Endothelial cell (in vitro differentiated cells): ENCODE data around the gene ICAM3. TPM values are rescaled to one million over a fixed set of nuclear protein-coding genes. Genes with fewer than 3 reads are reported as not detected.
"Not testable (repeated sequence)": the region's sequence is repeated elsewhere in the genome, so short reads cannot be mapped to it uniquely, and the experiment has no call there.

Experiments used
- DNase-seq: peaks from one replicate; pipeline ENCODE4 v3.0.0; 2021; ENCODE audit warnings: low spot score
- H3K27ac Mint-ChIP-seq: one replicate; pipeline ENCODE4 v1.8.0; 2021; ENCODE audit warnings: mixed read lengths, inconsistent platforms; ENCODE audit not compliant: unreplicated experiment
- H3K27me3 Mint-ChIP-seq: one replicate; pipeline ENCODE4 v1.8.0; 2021; ENCODE audit warnings: mild to moderate bottlenecking, moderate library complexity, mixed read lengths, inconsistent platforms; ENCODE audit not compliant: unreplicated experiment
- H3K36me3 Mint-ChIP-seq: one replicate; pipeline ENCODE4 v1.8.0; 2021; ENCODE audit warnings: mild to moderate bottlenecking, low read depth, mixed read lengths, inconsistent platforms; ENCODE audit not compliant: unreplicated experiment
- H3K4me1 Mint-ChIP-seq: one replicate; pipeline ENCODE4 v1.8.0; 2021; ENCODE audit warnings: mild to moderate bottlenecking, mixed read lengths, inconsistent platforms; ENCODE audit not compliant: unreplicated experiment
- H3K4me3 Mint-ChIP-seq: one replicate; pipeline ENCODE4 v1.8.0; 2021; ENCODE audit warnings: mild to moderate bottlenecking, mixed read lengths, inconsistent platforms; ENCODE audit not compliant: unreplicated experiment
- H3K9me3 Mint-ChIP-seq: one replicate; pipeline ENCODE4 v1.8.0; 2021; ENCODE audit warnings: mixed read lengths, inconsistent platforms; ENCODE audit not compliant: unreplicated experiment
- total RNA-seq: library from RNA; stranded (reverse); fragmentation: NEBNext Ultra II Directional; extraction: Animal tissue kit (Norgen Biotek cat#: 25700); gene quantifications from one replicate; pipeline ENCODE4 v1.2.1, GENCODE V29; 2021; ENCODE audit not compliant: unreplicated experiment
- TF ChIP-seq, protein P1 (sequence below): fragments of 200-600 bp; sonication (generic); IDR thresholded peaks from one replicate; pipeline ENCODE4 v1.5.0; 2021; ENCODE audit warnings: antibody characterized with exemption; ENCODE audit not compliant: unreplicated experiment

The ICAM3 gene
- total RNA-seq, 1 donor from 2014 or later = 24.9 TPM

DNA sequence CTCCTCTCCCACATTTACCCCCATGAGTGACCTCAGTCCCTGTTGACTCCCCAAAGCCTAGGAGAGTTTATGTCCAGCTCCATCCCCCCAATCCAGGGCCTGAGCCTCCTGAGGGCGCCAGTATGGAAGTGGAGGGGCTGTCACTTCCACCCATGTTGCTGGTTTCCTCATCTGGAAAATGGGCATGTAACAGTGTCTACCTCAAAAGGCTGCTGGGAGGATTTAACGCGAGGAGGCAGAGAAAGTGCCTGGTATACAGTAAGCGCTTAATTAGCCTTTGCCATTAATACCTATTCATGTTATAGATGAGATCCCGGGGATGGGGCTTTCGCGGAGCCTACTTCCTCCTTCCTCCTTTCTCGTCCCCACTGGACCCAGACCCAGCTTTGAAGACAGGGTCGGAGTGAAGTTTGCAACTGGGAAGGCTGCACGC is 40.5 kb upstream of the ICAM3 start:
- TF ChIP-seq, protein P1, sequence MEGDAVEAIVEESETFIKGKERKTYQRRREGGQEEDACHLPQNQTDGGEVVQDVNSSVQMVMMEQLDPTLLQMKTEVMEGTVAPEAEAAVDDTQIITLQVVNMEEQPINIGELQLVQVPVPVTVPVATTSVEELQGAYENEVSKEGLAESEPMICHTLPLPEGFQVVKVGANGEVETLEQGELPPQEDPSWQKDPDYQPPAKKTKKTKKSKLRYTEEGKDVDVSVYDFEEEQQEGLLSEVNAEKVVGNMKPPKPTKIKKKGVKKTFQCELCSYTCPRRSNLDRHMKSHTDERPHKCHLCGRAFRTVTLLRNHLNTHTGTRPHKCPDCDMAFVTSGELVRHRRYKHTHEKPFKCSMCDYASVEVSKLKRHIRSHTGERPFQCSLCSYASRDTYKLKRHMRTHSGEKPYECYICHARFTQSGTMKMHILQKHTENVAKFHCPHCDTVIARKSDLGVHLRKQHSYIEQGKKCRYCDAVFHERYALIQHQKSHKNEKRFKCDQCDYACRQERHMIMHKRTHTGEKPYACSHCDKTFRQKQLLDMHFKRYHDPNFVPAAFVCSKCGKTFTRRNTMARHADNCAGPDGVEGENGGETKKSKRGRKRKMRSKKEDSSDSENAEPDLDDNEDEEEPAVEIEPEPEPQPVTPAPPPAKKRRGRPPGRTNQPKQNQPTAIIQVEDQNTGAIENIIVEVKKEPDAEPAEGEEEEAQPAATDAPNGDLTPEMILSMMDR = no peak
- H3K36me3 Mint-ChIP-seq = peaks cover 20% of the 10 kb centered on the region
- peak overlapping the region; percentile 18 for H3K27ac Mint-ChIP-seq
- H3K4me1 Mint-ChIP-seq = peaks cover 14% of the 10 kb centered on the region
- DNase-seq = no peak
- peak overlapping the region; percentile 96 for H3K4me3 Mint-ChIP-seq
- H3K27me3 Mint-ChIP-seq = no peaks in the 10 kb centered on the region
- H3K9me3 Mint-ChIP-seq = no peaks in the 10 kb centered on the region

DNA sequence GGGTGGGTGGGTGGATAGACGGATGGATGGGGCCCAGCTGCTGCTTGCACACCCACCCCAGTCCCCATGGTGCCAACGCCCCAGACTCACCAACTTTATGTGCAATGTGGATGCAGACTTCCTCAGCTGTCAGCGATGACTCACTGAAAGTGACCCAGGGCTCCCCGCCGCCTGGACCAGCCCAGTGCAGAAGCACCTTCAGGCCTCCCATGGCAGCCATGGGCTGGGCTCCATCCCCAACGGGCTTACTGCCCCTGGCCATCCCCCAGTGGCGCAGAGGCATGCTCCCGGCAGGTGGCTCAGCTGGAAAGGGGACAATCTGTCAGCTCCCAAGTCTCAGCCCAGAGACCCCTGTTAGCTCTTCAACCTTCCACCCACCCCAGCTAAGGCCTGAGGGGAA is 38.7 kb upstream of the ICAM3 start:
- H3K27me3 Mint-ChIP-seq = no peaks in the 10 kb centered on the region
- peaks cover 14% of the 10 kb centered on the region for H3K4me1 Mint-ChIP-seq
- no peak overlapping the region for H3K4me3 Mint-ChIP-seq
- no peaks in the 10 kb centered on the region for H3K9me3 Mint-ChIP-seq
- TF ChIP-seq, protein P1 = no peak
- no peak overlapping the region for H3K27ac Mint-ChIP-seq
- H3K36me3 Mint-ChIP-seq = peaks cover 21% of the 10 kb centered on the region
- no peak for DNase-seq

DNA sequence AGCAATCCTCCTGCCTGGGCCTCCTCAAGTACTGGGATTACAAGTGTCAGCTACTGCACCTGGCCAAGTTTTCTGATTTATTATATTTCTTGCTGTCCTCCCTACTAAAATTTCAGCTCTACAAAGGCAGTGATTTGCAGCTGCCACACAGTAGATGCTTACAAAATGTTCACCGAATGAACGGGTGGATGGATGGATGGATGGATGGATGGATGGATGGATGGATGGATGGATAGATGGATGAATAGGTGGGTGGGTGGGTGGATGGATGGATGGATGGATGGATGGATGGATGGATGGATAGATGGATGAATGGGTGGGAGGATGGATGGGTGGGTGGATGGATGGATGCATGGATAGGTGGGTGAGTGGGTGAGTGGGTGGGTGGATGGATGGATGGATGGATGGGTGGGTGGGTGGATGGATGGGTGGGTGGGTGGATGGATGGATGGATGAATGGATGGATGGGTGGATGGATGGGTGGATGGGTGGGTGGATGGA is 37.8 kb upstream of the ICAM3 start:
- H3K9me3 Mint-ChIP-seq, H3K27ac Mint-ChIP-seq, H3K27me3 Mint-ChIP-seq, DNase-seq: not testable (repeated sequence)
- Mint-ChIP-seq H3K4me1 (peaks cover 14% of the 10 kb centered on the region), H3K36me3 (peaks cover 21% of the 10 kb centered on the region), H3K4me3 (peak overlapping the region; percentile 67)

DNA sequence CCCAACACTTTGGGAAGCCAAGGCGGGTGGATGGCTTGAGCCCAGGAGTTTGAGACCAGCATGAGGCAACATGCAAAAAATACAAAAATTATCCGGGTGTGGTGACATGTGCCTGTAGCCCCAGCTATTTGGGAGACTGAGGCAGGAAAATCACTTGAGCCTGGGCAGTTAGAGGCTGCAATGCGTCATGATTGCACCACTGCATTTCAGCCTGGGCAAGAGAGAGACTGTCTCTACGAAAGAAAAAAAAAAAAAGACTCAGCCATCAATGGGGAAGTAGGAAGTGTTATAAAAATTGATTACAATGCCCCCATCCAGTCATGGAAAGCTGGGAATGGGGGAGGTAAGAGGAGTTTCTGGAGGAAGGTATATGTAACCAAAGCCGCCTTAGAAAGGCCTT is 35.5 kb upstream of the ICAM3 start:
- Mint-ChIP-seq H3K9me3 (no peaks in the 10 kb centered on the region), H3K27me3 (no peaks in the 10 kb centered on the region), H3K27ac (no peak overlapping the region), H3K4me1 (peaks cover 5% of the 10 kb centered on the region), H3K36me3 (peaks cover 15% of the 10 kb centered on the region), H3K4me3 (peak overlapping the region; percentile 51)
- no peak for DNase-seq
- TF ChIP-seq, protein P1 = no peak

DNA sequence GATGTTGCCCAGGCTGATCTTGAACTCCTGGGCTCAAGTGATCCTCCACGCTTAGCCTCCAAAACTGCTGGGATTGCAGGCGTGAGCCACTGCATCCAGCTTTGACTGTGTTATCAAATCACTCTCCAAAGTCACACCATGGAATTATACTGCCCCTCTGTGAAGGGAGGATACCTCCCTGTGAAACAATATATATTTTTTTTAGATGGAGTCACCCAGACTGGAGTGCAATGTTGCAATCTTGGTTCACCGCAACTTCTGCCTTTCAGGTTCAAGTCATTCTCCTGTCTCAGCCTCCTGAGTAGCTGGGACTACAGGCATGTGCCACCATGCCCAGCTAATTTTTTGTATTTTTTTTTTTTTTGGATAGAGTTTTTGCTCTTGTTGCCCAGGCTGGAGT is 33.3 kb upstream of the ICAM3 start:
- Mint-ChIP-seq H3K9me3 (no peaks in the 10 kb centered on the region), H3K4me1 (no peaks in the 10 kb centered on the region), H3K27ac (no peak overlapping the region), H3K36me3 (peaks cover 27% of the 10 kb centered on the region), H3K27me3 (no peaks in the 10 kb centered on the region), H3K4me3 (no peak overlapping the region)
- DNase-seq = no peak
- TF ChIP-seq, protein P1 = no peak
